ENCODE data around the gene RSBN1L.
"Not testable (repeated sequence)": the region's sequence is repeated elsewhere in the genome, so short reads cannot be mapped to it uniquely, and the experiment has no call there.

RSBN1L gene

DNA sequence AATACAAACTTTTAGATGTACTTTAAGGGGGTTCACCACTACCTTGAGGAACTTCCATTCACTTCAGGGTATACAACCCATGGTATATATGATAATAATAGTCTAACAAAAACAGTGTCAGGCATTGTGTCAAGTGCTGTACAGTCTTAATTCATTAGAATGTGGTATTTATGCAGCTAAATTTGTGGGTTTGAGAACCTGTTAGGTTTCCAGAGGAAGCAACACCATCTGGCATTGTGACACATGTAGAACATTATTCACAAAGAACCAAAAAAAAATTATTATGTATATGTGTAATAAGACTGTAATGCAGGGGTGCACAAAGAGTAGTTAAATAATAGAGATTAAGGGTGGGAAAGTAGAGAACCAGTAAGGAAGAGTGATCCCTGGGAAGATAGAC is 75.6 kb downstream of the RSBN1L start:
- no peak overlapping the region for H3K27ac ChIP-seq
- TF ChIP-seq ZFX (IDR thresholded peaks at IDR 0.05) (no peak), CTCF (conservative IDR thresholded peaks at IDR 0.05) (no peak)

GRCh38 chr7:77778535-77778934 is 82.3 kb downstream of the RSBN1L start:
- TF ChIP-seq CTCF (conservative IDR thresholded peaks at IDR 0.05) (no peak), ZFX (IDR thresholded peaks at IDR 0.05) (no peak)
- H3K27ac ChIP-seq: no peak overlapping the region

DNA sequence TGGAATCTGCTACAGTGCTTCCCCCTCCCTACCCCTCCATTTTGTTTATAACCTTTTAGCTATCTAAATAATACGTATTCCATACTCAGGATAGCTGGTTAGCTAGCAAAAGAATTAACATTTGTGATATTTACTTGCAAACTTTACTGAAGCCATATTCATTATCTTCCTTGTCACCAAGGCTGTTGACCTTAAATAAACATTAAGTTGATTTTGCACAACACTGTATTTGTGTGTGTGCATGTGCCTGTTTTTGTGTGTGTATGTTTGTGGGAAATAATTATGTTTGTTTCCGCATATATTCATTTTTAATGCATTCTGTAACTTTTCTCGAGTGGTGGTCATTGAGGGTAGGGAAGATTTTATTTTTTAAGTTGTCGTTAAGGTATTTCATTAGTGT is 86.1 kb downstream of the RSBN1L start:
- no peak overlapping the region for H3K27ac ChIP-seq
- TF ChIP-seq CTCF (conservative IDR thresholded peaks at IDR 0.05) (no peak), ZFX (IDR thresholded peaks at IDR 0.05) (no peak)

GRCh38 chr7:77783111-77783510 is 86.9 kb downstream of the RSBN1L start:
- TF ChIP-seq CTCF (conservative IDR thresholded peaks at IDR 0.05): no peak
- no peak for TF ChIP-seq ZFX (IDR thresholded peaks at IDR 0.05)
- H3K27ac ChIP-seq: no peak overlapping the region

GRCh38 chr7:77783545-77783944 is 87.3 kb downstream of the RSBN1L start:
- TF ChIP-seq CTCF (conservative IDR thresholded peaks at IDR 0.05) (no peak), ZFX (IDR thresholded peaks at IDR 0.05) (no peak)

GRCh38 chr7:77784426-77784825 is 88.2 kb downstream of the RSBN1L start:
- H3K27ac ChIP-seq: not testable (repeated sequence)

More at GRCh38 chr7:77783545-77783944, 87.3 kb downstream of the RSBN1L start:
- no peak overlapping the region for H3K27ac ChIP-seq

DNA sequence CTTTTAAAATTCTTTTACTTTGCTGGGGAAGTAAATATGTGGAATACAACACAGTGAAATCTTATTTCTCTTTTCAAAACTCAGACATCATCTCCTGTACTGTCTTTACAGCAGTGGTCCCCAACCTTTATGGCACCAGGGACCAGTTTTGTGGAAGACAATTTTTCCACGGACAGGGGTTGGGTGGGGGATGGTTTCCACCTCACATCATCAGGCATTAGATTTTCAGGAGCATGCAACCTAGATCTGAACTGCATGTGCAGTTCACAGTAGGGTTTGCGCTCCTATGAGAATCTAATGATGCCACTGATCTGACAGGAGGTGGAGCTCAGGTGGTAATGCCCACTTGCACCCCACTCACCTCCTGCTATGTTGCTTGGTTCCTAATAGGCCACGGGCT is 89.8 kb downstream of the RSBN1L start:
- TF ChIP-seq ZFX (IDR thresholded peaks at IDR 0.05) (no peak), CTCF (conservative IDR thresholded peaks at IDR 0.05) (no peak)
- H3K27ac ChIP-seq: no peak overlapping the region

GRCh38 chr7:77786741-77787140 is 90.5 kb downstream of the RSBN1L start:
- TF ChIP-seq ZFX (IDR thresholded peaks at IDR 0.05): no peak
- TF ChIP-seq CTCF (conservative IDR thresholded peaks at IDR 0.05): no peak
- no peak overlapping the region for H3K27ac ChIP-seq
